ENCODE results near the gene DYSF.

DNA sequence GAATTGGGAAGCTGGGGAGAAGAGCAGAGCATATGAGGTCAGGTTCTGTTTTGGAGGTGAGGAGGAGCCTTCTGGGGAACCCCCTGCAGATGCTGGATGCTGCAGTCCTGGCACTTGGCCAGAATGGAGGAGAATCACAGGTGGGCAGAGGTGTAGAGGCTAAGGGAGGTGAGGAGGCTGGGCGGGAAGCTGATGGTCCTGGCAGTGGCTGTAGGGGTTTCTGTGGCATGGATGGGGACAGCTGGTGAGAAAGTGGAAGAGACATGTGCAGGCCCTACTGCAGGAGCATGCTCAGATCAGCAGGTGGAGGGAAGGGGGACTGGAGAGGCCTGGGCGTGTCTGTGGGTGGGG is 101.3 kb downstream of the DYSF start:
- TF ChIP-seq, protein P1, sequence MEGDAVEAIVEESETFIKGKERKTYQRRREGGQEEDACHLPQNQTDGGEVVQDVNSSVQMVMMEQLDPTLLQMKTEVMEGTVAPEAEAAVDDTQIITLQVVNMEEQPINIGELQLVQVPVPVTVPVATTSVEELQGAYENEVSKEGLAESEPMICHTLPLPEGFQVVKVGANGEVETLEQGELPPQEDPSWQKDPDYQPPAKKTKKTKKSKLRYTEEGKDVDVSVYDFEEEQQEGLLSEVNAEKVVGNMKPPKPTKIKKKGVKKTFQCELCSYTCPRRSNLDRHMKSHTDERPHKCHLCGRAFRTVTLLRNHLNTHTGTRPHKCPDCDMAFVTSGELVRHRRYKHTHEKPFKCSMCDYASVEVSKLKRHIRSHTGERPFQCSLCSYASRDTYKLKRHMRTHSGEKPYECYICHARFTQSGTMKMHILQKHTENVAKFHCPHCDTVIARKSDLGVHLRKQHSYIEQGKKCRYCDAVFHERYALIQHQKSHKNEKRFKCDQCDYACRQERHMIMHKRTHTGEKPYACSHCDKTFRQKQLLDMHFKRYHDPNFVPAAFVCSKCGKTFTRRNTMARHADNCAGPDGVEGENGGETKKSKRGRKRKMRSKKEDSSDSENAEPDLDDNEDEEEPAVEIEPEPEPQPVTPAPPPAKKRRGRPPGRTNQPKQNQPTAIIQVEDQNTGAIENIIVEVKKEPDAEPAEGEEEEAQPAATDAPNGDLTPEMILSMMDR (IDR thresholded peaks at IDR 0.05), result no peak
- no peak for TF ChIP-seq POLR2A (IDR thresholded peaks at IDR 0.05)

All from esophagus squamous epithelium (tissue), 4 donors.